ENCODE results near the gene AP3D1.
"Not testable (repeated sequence)": the region's sequence is repeated elsewhere in the genome, so short reads cannot be mapped to it uniquely, and the experiment has no call there.

AP3D1 gene

GRCh38 chr19:2089727-2090053 is 61.7 kb downstream of the AP3D1 start:
- no peak for TF ChIP-seq CTCF (conservative IDR thresholded peaks at IDR 0.05; ENCODE audit: low read depth, low read length)
- DNase-seq (ENCODE audit: low read depth) = no peak
- H3K4me3 ChIP-seq (ENCODE audit: low read depth, low read length) = no peak overlapping the region

DNA sequence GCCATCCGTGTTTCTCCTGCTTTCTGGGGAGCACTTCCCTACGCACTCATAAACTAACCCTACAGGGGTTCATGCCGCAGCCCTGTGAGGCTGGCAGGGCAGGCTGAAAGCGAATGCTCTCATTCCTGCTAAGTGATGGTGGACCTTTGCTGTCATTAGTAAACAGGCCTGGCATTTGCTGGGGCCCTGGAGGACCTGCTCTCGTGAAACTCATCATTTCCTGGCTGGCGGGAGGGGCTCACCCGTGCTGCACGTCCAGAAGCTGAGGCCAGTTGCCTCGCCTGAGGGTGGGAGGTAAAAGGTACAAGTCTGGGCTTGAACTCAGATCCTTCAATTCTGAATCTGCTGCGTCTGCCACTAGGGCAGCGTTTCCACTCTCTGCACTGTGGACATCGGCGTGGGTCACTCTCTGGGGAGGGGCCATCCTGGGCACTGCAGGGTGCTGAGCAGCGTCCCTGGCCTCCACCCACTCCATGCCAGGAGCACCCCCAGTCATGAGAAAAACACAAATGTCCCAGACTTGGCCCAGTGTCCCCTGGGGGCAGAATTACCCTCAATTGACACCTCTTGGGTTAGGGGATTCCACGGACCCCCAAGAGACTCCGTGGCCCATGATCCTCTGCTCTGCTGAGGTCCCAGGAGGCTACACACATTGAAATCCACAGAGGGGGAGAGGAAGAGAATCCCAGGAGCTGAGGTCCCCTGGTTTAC is 62.2 kb downstream of the AP3D1 start:
- no peak overlapping the region for H3K4me3 ChIP-seq (ENCODE audit: low read depth, low read length)
- DNase-seq (ENCODE audit: low read depth) = peak; percentile 56
- no peak for TF ChIP-seq CTCF (conservative IDR thresholded peaks at IDR 0.05; ENCODE audit: low read depth, low read length)

DNA sequence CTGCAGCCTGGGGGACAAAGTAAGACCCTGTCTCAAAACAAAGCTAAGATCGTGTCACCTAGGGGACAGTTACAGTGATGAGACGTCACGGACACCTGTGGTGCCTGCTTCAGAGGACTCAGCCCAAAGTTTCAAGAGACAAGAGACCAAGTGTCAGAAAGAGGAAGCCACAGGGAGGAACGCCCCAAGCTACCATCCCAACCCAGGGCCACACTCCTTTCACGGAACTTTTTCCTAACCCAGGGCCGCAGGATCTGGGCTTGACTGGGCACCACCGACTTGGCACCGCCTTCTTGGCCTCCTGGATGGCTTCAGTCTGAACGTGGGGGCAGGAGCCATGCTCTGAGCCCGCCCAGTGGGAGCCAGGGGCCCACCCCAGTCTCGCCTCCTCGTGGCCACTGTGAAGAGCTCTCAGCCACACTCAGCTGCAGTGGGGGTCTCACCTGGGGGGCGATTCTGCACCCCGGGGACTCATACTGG is 63.7 kb downstream of the AP3D1 start:
- no peak overlapping the region for H3K4me3 ChIP-seq (ENCODE audit: low read depth, low read length)

DNA sequence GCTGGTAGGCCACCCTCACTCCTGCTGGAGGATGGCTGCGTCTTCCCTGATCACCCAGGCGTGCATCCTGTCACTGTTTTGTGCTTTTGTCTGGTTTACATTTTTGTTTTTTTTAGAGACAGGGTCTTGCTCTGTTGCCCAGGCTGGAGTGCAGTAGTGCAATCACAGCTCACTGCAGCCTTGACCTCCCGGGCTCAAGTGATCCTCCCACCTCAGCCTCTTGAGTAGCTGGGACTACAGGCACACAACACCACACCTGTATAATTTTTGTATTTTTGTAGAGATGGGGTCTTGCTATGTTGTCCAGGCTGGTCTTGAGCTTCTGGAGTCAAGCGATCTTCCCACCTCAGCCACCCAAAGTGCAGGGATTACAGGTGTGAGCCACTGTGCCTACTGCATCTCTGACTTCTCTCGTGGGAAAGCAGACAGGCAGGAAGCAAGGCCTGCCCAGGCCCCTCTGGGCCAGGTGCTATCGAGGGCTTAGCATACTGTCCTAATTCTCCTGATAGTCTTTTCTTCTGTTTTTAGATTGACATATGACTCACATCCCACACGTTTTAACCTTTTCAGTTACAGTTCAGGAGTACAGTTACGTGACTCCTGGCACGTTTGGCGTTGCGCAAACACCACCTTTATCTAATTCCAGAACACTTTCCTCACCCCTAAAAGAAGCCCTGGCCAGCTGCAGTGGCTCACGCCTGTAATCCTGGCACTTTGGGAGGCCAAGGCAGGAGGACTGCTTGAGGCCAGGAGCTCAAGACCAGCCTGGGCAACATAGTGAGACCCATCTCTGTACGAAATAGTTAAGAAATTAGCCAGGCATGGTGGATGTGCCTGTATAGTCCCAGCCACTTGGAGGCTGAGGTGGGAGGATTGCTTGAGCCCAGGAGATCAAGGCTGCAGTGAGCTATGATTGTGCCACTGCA is 64.4 kb downstream of the AP3D1 start:
- not testable (repeated sequence) for H3K4me3 ChIP-seq (ENCODE audit: low read depth, low read length)
- DNase-seq (ENCODE audit: low read depth) = peak; percentile 51

More for the DNA sequence above, 63.7 kb downstream of the AP3D1 start:
- no peak for TF ChIP-seq CTCF (conservative IDR thresholded peaks at IDR 0.05; ENCODE audit: low read depth, low read length)
- no peak for DNase-seq (ENCODE audit: low read depth)

DNA sequence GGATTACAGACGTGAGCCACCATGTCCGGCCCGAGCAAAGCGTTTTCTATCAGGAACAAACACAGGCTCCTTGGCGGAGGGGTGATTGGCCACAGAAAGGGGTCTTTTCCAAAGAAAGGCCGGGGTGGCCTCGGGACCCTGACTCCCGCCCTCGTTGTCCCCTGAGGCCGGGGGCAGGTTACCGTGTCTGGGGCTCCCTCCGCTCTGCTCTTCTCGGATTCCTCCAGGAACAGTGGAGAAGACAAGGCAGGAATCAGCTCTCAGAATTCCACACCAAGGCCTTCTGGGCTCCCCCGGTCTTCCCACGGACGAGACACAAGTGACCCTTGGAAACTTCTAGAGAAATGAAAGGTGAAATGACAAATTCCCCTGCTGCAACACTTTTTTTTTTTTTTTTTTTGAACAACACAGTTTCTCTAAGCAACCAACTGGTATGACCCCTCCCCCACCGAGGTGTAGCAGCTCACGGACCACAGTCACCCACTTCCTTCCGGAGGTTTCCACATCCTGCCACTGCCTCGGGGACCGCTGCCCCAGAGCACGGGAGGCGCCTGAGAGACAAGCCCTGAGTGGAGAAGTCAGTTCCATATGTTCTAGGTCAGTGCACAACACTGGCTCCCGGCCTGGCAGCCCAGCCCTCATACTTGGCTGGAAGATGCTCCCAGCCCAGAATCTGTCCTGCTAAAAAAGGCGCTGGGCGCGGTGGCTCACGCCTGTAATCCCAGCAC is 66.2 kb downstream of the AP3D1 start:
- H3K4me3 ChIP-seq (ENCODE audit: low read depth, low read length) = no peak overlapping the region
- DNase-seq (ENCODE audit: low read depth) = peak; percentile 38
- TF ChIP-seq CTCF (conservative IDR thresholded peaks at IDR 0.05; ENCODE audit: low read depth, low read length) = no peak

GRCh38 chr19:2083174-2083854 is 68.1 kb downstream of the AP3D1 start:
- DNase-seq (ENCODE audit: low read depth) = no peak
- H3K4me3 ChIP-seq (ENCODE audit: low read depth, low read length) = no peak overlapping the region
- TF ChIP-seq CTCF (conservative IDR thresholded peaks at IDR 0.05; ENCODE audit: low read depth, low read length) = no peak
